Activated naive CD8-positive, alpha-beta T cell treated with anti-CD3 and anti-CD28 coated beads for 36 hours (primary cell): ENCODE data around the gene MB21D2. TPM values are rescaled to one million over a fixed set of nuclear protein-coding genes. Genes with fewer than 3 reads are reported as not detected.
"Not testable (repeated sequence)": the region's sequence is repeated elsewhere in the genome, so short reads cannot be mapped to it uniquely, and the experiment has no call there.

Experiments used
- DNase-seq: peaks from one replicate; pipeline ENCODE4 v3.0.0; 2021
- H3K27ac Mint-ChIP-seq: one replicate; pipeline ENCODE4 v1.8.0; 2022; ENCODE audit warnings: mild to moderate bottlenecking, moderate library complexity, mixed read lengths
- H3K27me3 Mint-ChIP-seq: one replicate; pipeline ENCODE4 v1.8.0; 2022; ENCODE audit warnings: mild to moderate bottlenecking, mixed read lengths
- H3K36me3 Mint-ChIP-seq: one replicate; pipeline ENCODE4 v1.8.0; 2021; ENCODE audit warnings: mild to moderate bottlenecking, mixed read lengths
- H3K4me1 Mint-ChIP-seq: one replicate; pipeline ENCODE4 v1.8.0; 2021; ENCODE audit warnings: mixed read lengths
- H3K4me3 Mint-ChIP-seq: one replicate; pipeline ENCODE4 v1.8.0; 2022; ENCODE audit warnings: mild to moderate bottlenecking, moderate library complexity, mixed read lengths
- H3K9me3 Mint-ChIP-seq: one replicate; pipeline ENCODE4 v1.8.0; 2022; ENCODE audit warnings: mixed read lengths
- total RNA-seq, 2 experiments: library from RNA; stranded (reverse); gene quantifications; one replicate each; pipeline ENCODE4 v1.2.3, GENCODE V29; 2021

The MB21D2 gene
- total RNA-seq, 2 experiments from 2014 or later: 6.4 to 6.6 TPM

DNA sequence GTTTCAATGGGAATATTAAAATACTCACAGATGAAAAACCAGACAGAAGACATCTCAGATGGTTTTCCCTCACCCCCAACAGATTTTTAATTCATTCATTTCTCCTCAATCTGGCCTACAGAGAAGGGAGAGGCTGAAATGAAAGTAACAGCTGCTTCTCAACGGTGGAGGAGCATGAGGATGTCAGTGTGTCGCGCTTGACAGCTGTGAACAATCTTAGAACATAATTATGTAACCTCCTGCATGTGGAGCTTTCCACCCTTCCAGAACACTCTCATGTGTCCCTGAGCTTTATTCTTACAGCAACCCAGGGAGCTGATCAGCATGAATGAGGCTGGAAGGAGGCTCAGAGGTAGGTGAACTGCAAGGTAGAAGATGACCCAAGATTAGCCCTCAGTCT is 52.7 kb downstream of the MB21D2 start:
- Mint-ChIP-seq H3K27ac (no peak overlapping the region), H3K4me1 (peaks cover 9% of the 10 kb centered on the region), H3K27me3 (no peaks in the 10 kb centered on the region), H3K36me3 (peaks cover 6% of the 10 kb centered on the region), H3K4me3 (no peak overlapping the region), H3K9me3 (peaks cover 2% of the 10 kb centered on the region)
- no peak for DNase-seq

DNA sequence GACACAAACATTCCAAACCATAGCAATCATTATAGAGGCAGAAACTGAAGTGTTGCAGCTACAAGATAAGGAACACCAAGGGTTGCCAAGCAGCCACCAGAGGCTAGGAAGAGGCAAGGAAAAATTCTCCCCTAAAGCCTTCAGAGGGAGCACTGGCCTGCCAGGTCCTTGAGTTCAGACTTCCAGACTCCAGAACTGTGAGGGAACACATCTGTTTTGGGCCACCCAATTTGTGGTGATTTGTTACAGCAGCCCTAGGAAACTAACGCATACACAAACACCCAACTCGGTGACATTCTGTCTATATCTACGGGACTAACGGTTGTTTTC is 54.6 kb downstream of the MB21D2 start:
- peaks cover 9% of the 10 kb centered on the region for H3K4me1 Mint-ChIP-seq
- no peak overlapping the region for H3K27ac Mint-ChIP-seq

GRCh38 chr3:192862408-192863090 is 55.1 kb downstream of the MB21D2 start:
- no peak overlapping the region for H3K27ac Mint-ChIP-seq
- no peak overlapping the region for H3K4me3 Mint-ChIP-seq
- DNase-seq: no peak
- peaks cover 9% of the 10 kb centered on the region for H3K4me1 Mint-ChIP-seq
- H3K36me3 Mint-ChIP-seq: peaks cover 6% of the 10 kb centered on the region
- H3K27me3 Mint-ChIP-seq: peaks cover 4% of the 10 kb centered on the region
- H3K9me3 Mint-ChIP-seq: peaks cover 2% of the 10 kb centered on the region

More for the DNA sequence above, 54.6 kb downstream of the MB21D2 start:
- Mint-ChIP-seq H3K36me3 (peaks cover 6% of the 10 kb centered on the region), H3K27me3 (peaks cover 4% of the 10 kb centered on the region), H3K9me3 (peaks cover 2% of the 10 kb centered on the region), H3K4me3 (no peak overlapping the region)
- no peak for DNase-seq

GRCh38 chr3:192861972-192862371 is 55.7 kb downstream of the MB21D2 start:
- peaks cover 9% of the 10 kb centered on the region for H3K4me1 Mint-ChIP-seq
- DNase-seq: no peak
- peaks cover 6% of the 10 kb centered on the region for H3K36me3 Mint-ChIP-seq
- H3K9me3 Mint-ChIP-seq: peaks cover 2% of the 10 kb centered on the region
- no peak overlapping the region for H3K27ac Mint-ChIP-seq
- peaks cover 4% of the 10 kb centered on the region for H3K27me3 Mint-ChIP-seq
- no peak overlapping the region for H3K4me3 Mint-ChIP-seq

- H3K9me3 Mint-ChIP-seq: peaks cover 2% of the 10 kb centered on the region
- H3K27me3 Mint-ChIP-seq: peaks cover 4% of the 10 kb centered on the region
- no peak for DNase-seq
- H3K36me3 Mint-ChIP-seq: peaks cover 6% of the 10 kb centered on the region
- H3K4me3 Mint-ChIP-seq: no peak overlapping the region
- peaks cover 13% of the 10 kb centered on the region for H3K4me1 Mint-ChIP-seq
- no peak overlapping the region for H3K27ac Mint-ChIP-seq
Measured at GRCh38 chr3:192860454-192860853, 57.2 kb downstream of the MB21D2 start.

- H3K4me3 Mint-ChIP-seq: no peak overlapping the region
- no peaks in the 10 kb centered on the region for H3K36me3 Mint-ChIP-seq
- peaks cover 2% of the 10 kb centered on the region for H3K9me3 Mint-ChIP-seq
- H3K27ac Mint-ChIP-seq: no peak overlapping the region
- DNase-seq: no peak
- H3K27me3 Mint-ChIP-seq: peaks cover 4% of the 10 kb centered on the region
- H3K4me1 Mint-ChIP-seq: peaks cover 8% of the 10 kb centered on the region
Measured at GRCh38 chr3:192858849-192859585, 58.6 kb downstream of the MB21D2 start.

- Mint-ChIP-seq H3K4me3 (no peak overlapping the region), H3K36me3 (no peaks in the 10 kb centered on the region), H3K27me3 (peaks cover 10% of the 10 kb centered on the region), H3K9me3 (peaks cover 2% of the 10 kb centered on the region), H3K4me1 (peaks cover 13% of the 10 kb centered on the region), H3K27ac (no peak overlapping the region)
- no peak for DNase-seq
Measured at GRCh38 chr3:192857260-192857661, 60.4 kb downstream of the MB21D2 start.

- no peaks in the 10 kb centered on the region for H3K9me3 Mint-ChIP-seq
- no peak for DNase-seq
- H3K27ac Mint-ChIP-seq: no peak overlapping the region
- no peak overlapping the region for H3K4me3 Mint-ChIP-seq
- peaks cover 12% of the 10 kb centered on the region for H3K27me3 Mint-ChIP-seq
- peaks cover 2% of the 10 kb centered on the region for H3K36me3 Mint-ChIP-seq
- H3K4me1 Mint-ChIP-seq: peaks cover 22% of the 10 kb centered on the region
Measured at GRCh38 chr3:192855434-192855833, 62.2 kb downstream of the MB21D2 start.

DNA sequence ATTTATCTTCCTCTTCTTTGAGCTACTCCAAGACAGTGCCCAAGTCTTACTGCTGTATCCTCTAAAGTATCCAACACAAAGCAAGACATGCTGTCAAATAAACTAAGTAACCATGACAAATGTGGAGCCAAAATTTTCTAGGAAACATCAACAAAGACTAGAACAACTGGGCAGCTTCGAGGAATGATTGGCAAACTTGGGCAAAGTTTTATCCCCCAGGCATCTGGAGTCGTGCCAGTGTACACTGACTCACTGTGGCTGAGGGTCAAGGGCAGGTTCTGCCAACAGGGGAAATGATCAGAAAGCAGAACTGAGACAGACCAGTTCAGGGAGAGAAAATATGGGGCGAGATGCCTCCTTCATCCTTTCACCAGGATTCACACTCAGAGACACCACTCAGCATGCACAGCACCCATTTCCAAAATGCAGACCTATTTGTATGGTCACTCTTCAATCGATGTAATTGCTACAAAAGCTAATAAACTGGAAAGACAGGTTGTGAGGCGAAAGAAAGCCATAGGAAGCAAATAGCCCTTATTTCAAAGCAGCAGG is 65.8 kb downstream of the MB21D2 start:
- H3K9me3 Mint-ChIP-seq: no peaks in the 10 kb centered on the region
- no peak for DNase-seq
- H3K4me3 Mint-ChIP-seq: no peak overlapping the region
- H3K36me3 Mint-ChIP-seq: peaks cover 3% of the 10 kb centered on the region
- peaks cover 9% of the 10 kb centered on the region for H3K27me3 Mint-ChIP-seq
- peaks cover 25% of the 10 kb centered on the region for H3K4me1 Mint-ChIP-seq
- H3K27ac Mint-ChIP-seq: no peak overlapping the region

GRCh38 chr3:192850451-192850981 is 67.1 kb downstream of the MB21D2 start:
- no peaks in the 10 kb centered on the region for H3K9me3 Mint-ChIP-seq
- peak overlapping the region; percentile 5 for H3K4me3 Mint-ChIP-seq
- H3K36me3 Mint-ChIP-seq: peaks cover 3% of the 10 kb centered on the region

GRCh38 chr3:192849821-192850220 is 67.8 kb downstream of the MB21D2 start:
- not testable (repeated sequence) for H3K27ac Mint-ChIP-seq, H3K4me3 Mint-ChIP-seq, DNase-seq, H3K27me3 Mint-ChIP-seq, H3K9me3 Mint-ChIP-seq, H3K36me3 Mint-ChIP-seq
- H3K4me1 Mint-ChIP-seq: peaks cover 24% of the 10 kb centered on the region

More at GRCh38 chr3:192850451-192850981, 67.1 kb downstream of the MB21D2 start:
- H3K27ac Mint-ChIP-seq: peak overlapping the region; percentile 74
- peaks cover 9% of the 10 kb centered on the region for H3K27me3 Mint-ChIP-seq
- peak; percentile 40 for DNase-seq
- peaks cover 22% of the 10 kb centered on the region for H3K4me1 Mint-ChIP-seq

DNA sequence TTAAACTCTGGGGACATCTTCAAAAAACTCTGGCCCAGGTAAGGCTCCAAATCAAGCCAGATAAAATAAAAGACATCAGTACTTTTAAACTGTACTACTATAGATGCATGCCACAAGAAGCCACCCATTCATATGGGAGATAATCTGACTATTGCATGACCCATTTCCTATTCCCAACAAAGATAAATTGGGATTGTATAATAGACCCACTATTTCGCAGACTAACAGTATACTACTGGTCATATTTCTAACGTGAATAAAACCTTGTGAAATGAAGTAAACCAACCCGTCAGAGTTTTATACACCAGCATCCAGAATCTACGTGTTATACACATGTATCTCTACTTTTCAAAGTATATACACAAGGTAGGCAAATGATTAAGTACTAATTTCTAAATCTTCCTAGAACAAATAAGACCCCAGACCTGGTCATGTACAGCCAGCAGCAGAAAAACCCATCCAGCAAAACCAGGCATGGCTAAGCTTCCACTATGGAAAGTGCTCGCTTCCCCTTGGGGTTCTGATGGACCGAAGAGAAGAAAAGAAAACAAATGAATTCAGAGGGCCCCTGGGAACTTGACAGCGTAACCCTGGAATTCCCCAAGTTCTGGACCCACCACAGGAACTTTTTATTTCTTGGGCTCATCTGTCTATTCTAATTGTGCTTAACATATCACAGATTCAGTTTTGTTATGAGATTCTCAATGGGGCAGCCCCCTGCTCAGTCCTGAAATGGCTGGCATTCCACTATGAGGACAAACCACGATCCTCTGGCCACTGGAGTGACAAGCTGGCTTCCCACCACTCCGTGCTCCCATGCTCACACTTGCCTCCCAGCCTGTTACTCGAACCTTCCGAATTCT is 69.1 kb downstream of the MB21D2 start:
- Mint-ChIP-seq H3K27me3 (peaks cover 15% of the 10 kb centered on the region), H3K4me3 (no peak overlapping the region), H3K36me3 (peaks cover 3% of the 10 kb centered on the region), H3K27ac (peak overlapping the region; percentile 59), H3K4me1 (peaks cover 24% of the 10 kb centered on the region), H3K9me3 (no peaks in the 10 kb centered on the region)
- DNase-seq: no peak

DNA sequence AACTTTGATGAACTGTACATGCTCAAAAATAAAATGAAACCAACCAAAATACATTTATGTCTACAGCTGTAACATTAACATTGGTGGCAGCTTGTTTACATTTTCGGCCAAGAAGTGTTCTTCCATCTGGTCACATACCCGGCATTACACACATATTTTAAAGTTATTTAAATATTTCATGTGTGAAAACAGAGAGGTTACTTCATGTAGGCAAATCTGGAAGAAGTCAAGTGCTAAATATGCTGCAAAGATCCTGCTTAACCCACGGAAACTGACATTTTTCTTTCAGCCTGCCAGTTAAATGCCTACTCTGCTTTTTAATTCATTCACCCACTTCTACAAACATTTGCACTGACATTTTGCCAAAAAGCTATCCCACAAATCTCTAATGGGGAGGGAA is 69.7 kb downstream of the MB21D2 start:
- Mint-ChIP-seq H3K27me3 (peaks cover 12% of the 10 kb centered on the region), H3K4me3 (no peak overlapping the region), H3K4me1 (peaks cover 21% of the 10 kb centered on the region), H3K9me3 (no peaks in the 10 kb centered on the region), H3K27ac (no peak overlapping the region), H3K36me3 (peaks cover 3% of the 10 kb centered on the region)
- DNase-seq: no peak

DNA sequence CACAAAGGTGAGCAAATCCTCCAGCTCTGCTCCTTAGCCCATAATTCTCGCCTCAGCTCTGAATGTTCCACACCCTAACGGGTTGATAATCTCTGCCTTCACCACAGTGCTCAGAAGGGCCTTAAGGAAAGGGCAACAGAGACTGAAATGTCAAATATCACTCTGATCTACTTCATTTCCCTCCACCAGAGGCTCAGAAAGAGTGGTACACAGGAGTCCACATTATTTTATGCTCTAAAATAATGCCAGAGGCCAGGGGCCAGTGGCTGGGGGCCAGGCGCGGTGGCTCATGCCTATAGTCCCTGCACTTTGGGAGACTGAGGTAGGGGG is 72.2 kb downstream of the MB21D2 start:
- no peak overlapping the region for H3K27ac Mint-ChIP-seq
- no peaks in the 10 kb centered on the region for H3K9me3 Mint-ChIP-seq
- DNase-seq: no peak
- H3K4me1 Mint-ChIP-seq: peaks cover 6% of the 10 kb centered on the region
- H3K27me3 Mint-ChIP-seq: peaks cover 7% of the 10 kb centered on the region
- peaks cover 5% of the 10 kb centered on the region for H3K36me3 Mint-ChIP-seq
- no peak overlapping the region for H3K4me3 Mint-ChIP-seq
